Measurements from ENCODE around the gene TM4SF18. TPM values are rescaled to one million over a fixed set of nuclear protein-coding genes. Genes with fewer than 3 reads are reported as not detected.
A peak's percentile ranks its signal among the peaks of the same experiment; 100 is the strongest.

The TM4SF18 gene
- total and polyA plus RNA-seq, 2 experiments from 2014 or later = 1.6 to 2.0 TPM

- peak overlapping the region; percentile 83 for H3K27ac Mint-ChIP-seq
- no peaks in the 10 kb centered on the region for H4K20me1 ChIP-seq (replicated peaks; ENCODE audit: insufficient read depth)
- no peaks in the 10 kb centered on the region for H3K27me3 ChIP-seq (ENCODE audit: insufficient read depth)
- no peaks in the 10 kb centered on the region for H3K36me3 Mint-ChIP-seq (ENCODE audit: low read depth)
- peak overlapping the region; percentile 37 for H3K4me2 ChIP-seq
- H3F3A ChIP-seq (replicated peaks; ENCODE audit: low read depth) = no peaks in the 10 kb centered on the region
- H3K27ac ChIP-seq (ENCODE audit: low read depth) = 0 out of 2 replicates have a peak overlapping the region, but pooled peaks have one; percentile 48
- peaks cover 18% of the 10 kb centered on the region for H3K4me1 ChIP-seq (ENCODE audit: insufficient read depth)
- TF ChIP-seq ZNF114 (CRISPR knock-in tag; IDR thresholded peaks at IDR 0.05) (no peak), EZH2 (IDR thresholded peaks at IDR 0.05; ENCODE audit: low read depth, unreplicated experiment) (no peak), NANOG (IDR thresholded peaks at IDR 0.05; ENCODE audit: borderline replicate concordance) (no peak), JUNB (IDR thresholded peaks at IDR 0.05; ENCODE audit: unreplicated experiment) (no peak), POLR2AphosphoS5 (IDR thresholded peaks at IDR 0.05; ENCODE audit: low read depth) (no peak), REST (IDR thresholded peaks at IDR 0.05; ENCODE audit: unreplicated experiment) (no peak), ZNF331 (CRISPR knock-in tag; IDR thresholded peaks at IDR 0.05; ENCODE audit: low read depth) (no peak), CREB1 (CRISPR knock-in tag; IDR thresholded peaks at IDR 0.05; ENCODE audit: low read depth) (no peak), EZH2phosphoT487 (IDR thresholded peaks at IDR 0.05; ENCODE audit: unreplicated experiment) (no peak), ZNF462 (CRISPR knock-in tag; IDR thresholded peaks at IDR 0.05) (no peak), STAT1 (IDR thresholded peaks at IDR 0.05; ENCODE audit: unreplicated experiment) (no peak)
- TF ChIP-seq, protein P1, sequence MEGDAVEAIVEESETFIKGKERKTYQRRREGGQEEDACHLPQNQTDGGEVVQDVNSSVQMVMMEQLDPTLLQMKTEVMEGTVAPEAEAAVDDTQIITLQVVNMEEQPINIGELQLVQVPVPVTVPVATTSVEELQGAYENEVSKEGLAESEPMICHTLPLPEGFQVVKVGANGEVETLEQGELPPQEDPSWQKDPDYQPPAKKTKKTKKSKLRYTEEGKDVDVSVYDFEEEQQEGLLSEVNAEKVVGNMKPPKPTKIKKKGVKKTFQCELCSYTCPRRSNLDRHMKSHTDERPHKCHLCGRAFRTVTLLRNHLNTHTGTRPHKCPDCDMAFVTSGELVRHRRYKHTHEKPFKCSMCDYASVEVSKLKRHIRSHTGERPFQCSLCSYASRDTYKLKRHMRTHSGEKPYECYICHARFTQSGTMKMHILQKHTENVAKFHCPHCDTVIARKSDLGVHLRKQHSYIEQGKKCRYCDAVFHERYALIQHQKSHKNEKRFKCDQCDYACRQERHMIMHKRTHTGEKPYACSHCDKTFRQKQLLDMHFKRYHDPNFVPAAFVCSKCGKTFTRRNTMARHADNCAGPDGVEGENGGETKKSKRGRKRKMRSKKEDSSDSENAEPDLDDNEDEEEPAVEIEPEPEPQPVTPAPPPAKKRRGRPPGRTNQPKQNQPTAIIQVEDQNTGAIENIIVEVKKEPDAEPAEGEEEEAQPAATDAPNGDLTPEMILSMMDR (conservative IDR thresholded peaks at IDR 0.05; ENCODE audit: low read depth in 2 of 2) = no peak
- TF ChIP-seq, protein P2, sequence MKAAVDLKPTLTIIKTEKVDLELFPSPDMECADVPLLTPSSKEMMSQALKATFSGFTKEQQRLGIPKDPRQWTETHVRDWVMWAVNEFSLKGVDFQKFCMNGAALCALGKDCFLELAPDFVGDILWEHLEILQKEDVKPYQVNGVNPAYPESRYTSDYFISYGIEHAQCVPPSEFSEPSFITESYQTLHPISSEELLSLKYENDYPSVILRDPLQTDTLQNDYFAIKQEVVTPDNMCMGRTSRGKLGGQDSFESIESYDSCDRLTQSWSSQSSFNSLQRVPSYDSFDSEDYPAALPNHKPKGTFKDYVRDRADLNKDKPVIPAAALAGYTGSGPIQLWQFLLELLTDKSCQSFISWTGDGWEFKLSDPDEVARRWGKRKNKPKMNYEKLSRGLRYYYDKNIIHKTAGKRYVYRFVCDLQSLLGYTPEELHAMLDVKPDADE (IDR thresholded peaks at IDR 0.05) = no peak
- peak overlapping the region; percentile 58 for H2AFZ ChIP-seq
- DNase-seq (ENCODE audit: low spot score) (no peak), ATAC-seq (peak; percentile 32)
- H3K4me3 Mint-ChIP-seq = peak overlapping the region; percentile 48
- no peak overlapping the region for H3K4me3 ChIP-seq
- H3K79me2 ChIP-seq (replicated peaks; ENCODE audit: insufficient read depth) = no peaks in the 10 kb centered on the region
- H3K9me2 ChIP-seq (ENCODE audit: insufficient read depth) = no peaks in the 10 kb centered on the region
- no peaks in the 10 kb centered on the region for H3K9me3 Mint-ChIP-seq
- H3K27me3 Mint-ChIP-seq (ENCODE audit: insufficient read depth, low read depth, poor library complexity) = no peaks in the 10 kb centered on the region
- H3K36me3 ChIP-seq (ENCODE audit: insufficient read depth) = no peaks in the 10 kb centered on the region
- H3K4me1 Mint-ChIP-seq = peaks cover 16% of the 10 kb centered on the region
Measured at GRCh38 chr3:149332771-149333170, 665 bp downstream of the TM4SF18 start.
